ENCODE measurements around the gene ARNT2.

Gene ARNT2

GRCh38 chr15:80618685-80619400 lies 214.7 kb downstream of the ARNT2 start:
- Histone ChIP-seq H3K9ac (ENCODE audit: low read length) (no peak overlapping the region), H3K27me3 (ENCODE audit: control insufficient read depth, insufficient read depth, low read length) (no peaks in the 10 kb centered on the region), H3K9me3 (ENCODE audit: control insufficient read depth, low read length) (no peaks in the 10 kb centered on the region), H3K4me1 (ENCODE audit: control insufficient read depth, insufficient read depth, low read length) (peaks cover 9% of the 10 kb centered on the region), H3K36me3 (ENCODE audit: control insufficient read depth, insufficient read depth, low read length) (no peaks in the 10 kb centered on the region), H3K4me3 (ENCODE audit: low read length) (no peak overlapping the region)

- H3K9me3 ChIP-seq (ENCODE audit: control insufficient read depth, low read length), result no peaks in the 10 kb centered on the region
- H3K36me3 ChIP-seq (ENCODE audit: control insufficient read depth, insufficient read depth, low read length), result no peaks in the 10 kb centered on the region
- H3K9ac ChIP-seq (ENCODE audit: low read length), result no peak overlapping the region
- H3K4me3 ChIP-seq (ENCODE audit: low read length), result no peak overlapping the region
- no peaks in the 10 kb centered on the region for H3K27me3 ChIP-seq (ENCODE audit: control insufficient read depth, insufficient read depth, low read length)
- peaks cover 9% of the 10 kb centered on the region for H3K4me1 ChIP-seq (ENCODE audit: control insufficient read depth, insufficient read depth, low read length)
These were observed 215.5 kb downstream of the ARNT2 start for GRCh38 chr15:80619680-80620079.

GRCh38 chr15:80620141-80620540 lies 216.0 kb downstream of the ARNT2 start:
- no peak overlapping the region for H3K9ac ChIP-seq (ENCODE audit: low read length)
- H3K4me1 ChIP-seq (ENCODE audit: control insufficient read depth, insufficient read depth, low read length), result peaks cover 9% of the 10 kb centered on the region
- H3K27me3 ChIP-seq (ENCODE audit: control insufficient read depth, insufficient read depth, low read length), result no peaks in the 10 kb centered on the region
- no peaks in the 10 kb centered on the region for H3K9me3 ChIP-seq (ENCODE audit: control insufficient read depth, low read length)
- no peak overlapping the region for H3K4me3 ChIP-seq (ENCODE audit: low read length)
- H3K36me3 ChIP-seq (ENCODE audit: control insufficient read depth, insufficient read depth, low read length), result no peaks in the 10 kb centered on the region

GRCh38 chr15:80620931-80621330 lies 216.7 kb downstream of the ARNT2 start:
- peaks cover 6% of the 10 kb centered on the region for H3K4me1 ChIP-seq (ENCODE audit: control insufficient read depth, insufficient read depth, low read length)
- H3K4me3 ChIP-seq (ENCODE audit: low read length), result no peak overlapping the region
- H3K27me3 ChIP-seq (ENCODE audit: control insufficient read depth, insufficient read depth, low read length), result no peaks in the 10 kb centered on the region
- no peak overlapping the region for H3K9ac ChIP-seq (ENCODE audit: low read length)
- no peaks in the 10 kb centered on the region for H3K36me3 ChIP-seq (ENCODE audit: control insufficient read depth, insufficient read depth, low read length)
- no peaks in the 10 kb centered on the region for H3K9me3 ChIP-seq (ENCODE audit: control insufficient read depth, low read length)

GRCh38 chr15:80626643-80627120 lies 222.5 kb downstream of the ARNT2 start:
- H3K27me3 ChIP-seq (ENCODE audit: control insufficient read depth, insufficient read depth, low read length), result no peaks in the 10 kb centered on the region
- no peaks in the 10 kb centered on the region for H3K36me3 ChIP-seq (ENCODE audit: control insufficient read depth, insufficient read depth, low read length)
- H3K4me1 ChIP-seq (ENCODE audit: control insufficient read depth, insufficient read depth, low read length), result no peaks in the 10 kb centered on the region
- H3K9ac ChIP-seq (ENCODE audit: low read length), result no peak overlapping the region
- no peaks in the 10 kb centered on the region for H3K9me3 ChIP-seq (ENCODE audit: control insufficient read depth, low read length)
- H3K4me3 ChIP-seq (ENCODE audit: low read length), result no peak overlapping the region

GRCh38 chr15:80629355-80629754 lies 225.2 kb downstream of the ARNT2 start:
- Histone ChIP-seq H3K27me3 (ENCODE audit: control insufficient read depth, insufficient read depth, low read length) (no peaks in the 10 kb centered on the region), H3K4me1 (ENCODE audit: control insufficient read depth, insufficient read depth, low read length) (no peaks in the 10 kb centered on the region), H3K4me3 (ENCODE audit: low read length) (no peak overlapping the region), H3K9me3 (ENCODE audit: control insufficient read depth, low read length) (no peaks in the 10 kb centered on the region), H3K9ac (ENCODE audit: low read length) (no peak overlapping the region), H3K36me3 (ENCODE audit: control insufficient read depth, insufficient read depth, low read length) (no peaks in the 10 kb centered on the region)

- H3K4me3 ChIP-seq (ENCODE audit: low read length), result no peak overlapping the region
- no peak overlapping the region for H3K9ac ChIP-seq (ENCODE audit: low read length)
- no peaks in the 10 kb centered on the region for H3K9me3 ChIP-seq (ENCODE audit: control insufficient read depth, low read length)
- no peaks in the 10 kb centered on the region for H3K36me3 ChIP-seq (ENCODE audit: control insufficient read depth, insufficient read depth, low read length)
- no peaks in the 10 kb centered on the region for H3K27me3 ChIP-seq (ENCODE audit: control insufficient read depth, insufficient read depth, low read length)
- H3K4me1 ChIP-seq (ENCODE audit: control insufficient read depth, insufficient read depth, low read length), result no peaks in the 10 kb centered on the region
These were observed 226.8 kb downstream of the ARNT2 start for GRCh38 chr15:80630981-80631380.

- Histone ChIP-seq H3K36me3 (ENCODE audit: control insufficient read depth, insufficient read depth, low read length) (no peaks in the 10 kb centered on the region), H3K4me1 (ENCODE audit: control insufficient read depth, insufficient read depth, low read length) (peaks cover 5% of the 10 kb centered on the region)
These were observed 229.0 kb downstream of the ARNT2 start for GRCh38 chr15:80633221-80633620.

GRCh38 chr15:80635953-80636352 lies 231.8 kb downstream of the ARNT2 start:
- H3K4me1 ChIP-seq (ENCODE audit: control insufficient read depth, insufficient read depth, low read length), result peaks cover 5% of the 10 kb centered on the region
- H3K4me3 ChIP-seq (ENCODE audit: low read length), result no peak overlapping the region
- no peak overlapping the region for H3K9ac ChIP-seq (ENCODE audit: low read length)
- H3K36me3 ChIP-seq (ENCODE audit: control insufficient read depth, insufficient read depth, low read length), result no peaks in the 10 kb centered on the region
- H3K9me3 ChIP-seq (ENCODE audit: control insufficient read depth, low read length), result no peaks in the 10 kb centered on the region
- H3K27me3 ChIP-seq (ENCODE audit: control insufficient read depth, insufficient read depth, low read length), result no peaks in the 10 kb centered on the region

More at GRCh38 chr15:80633221-80633620, 229.0 kb downstream of the ARNT2 start:
- Histone ChIP-seq H3K9me3 (ENCODE audit: control insufficient read depth, low read length) (no peaks in the 10 kb centered on the region), H3K27me3 (ENCODE audit: control insufficient read depth, insufficient read depth, low read length) (no peaks in the 10 kb centered on the region), H3K4me3 (ENCODE audit: low read length) (no peak overlapping the region), H3K9ac (ENCODE audit: low read length) (no peak overlapping the region)

GRCh38 chr15:80636675-80637074 lies 232.5 kb downstream of the ARNT2 start:
- Histone ChIP-seq H3K27me3 (ENCODE audit: control insufficient read depth, insufficient read depth, low read length) (no peaks in the 10 kb centered on the region), H3K9ac (ENCODE audit: low read length) (no peak overlapping the region), H3K9me3 (ENCODE audit: control insufficient read depth, low read length) (no peaks in the 10 kb centered on the region), H3K4me3 (ENCODE audit: low read length) (no peak overlapping the region), H3K4me1 (ENCODE audit: control insufficient read depth, insufficient read depth, low read length) (peaks cover 5% of the 10 kb centered on the region), H3K36me3 (ENCODE audit: control insufficient read depth, insufficient read depth, low read length) (no peaks in the 10 kb centered on the region)

GRCh38 chr15:80637747-80638146 lies 233.6 kb downstream of the ARNT2 start:
- H3K36me3 ChIP-seq (ENCODE audit: control insufficient read depth, insufficient read depth, low read length), result no peaks in the 10 kb centered on the region
- H3K9ac ChIP-seq (ENCODE audit: low read length), result no peak overlapping the region
- no peaks in the 10 kb centered on the region for H3K27me3 ChIP-seq (ENCODE audit: control insufficient read depth, insufficient read depth, low read length)
- no peaks in the 10 kb centered on the region for H3K9me3 ChIP-seq (ENCODE audit: control insufficient read depth, low read length)
- no peak overlapping the region for H3K4me3 ChIP-seq (ENCODE audit: low read length)
- H3K4me1 ChIP-seq (ENCODE audit: control insufficient read depth, insufficient read depth, low read length), result peaks cover 5% of the 10 kb centered on the region

GRCh38 chr15:80638553-80639167 lies 234.5 kb downstream of the ARNT2 start:
- Histone ChIP-seq H3K9me3 (ENCODE audit: control insufficient read depth, low read length) (no peaks in the 10 kb centered on the region), H3K27me3 (ENCODE audit: control insufficient read depth, insufficient read depth, low read length) (no peaks in the 10 kb centered on the region), H3K4me3 (ENCODE audit: low read length) (no peak overlapping the region), H3K36me3 (ENCODE audit: control insufficient read depth, insufficient read depth, low read length) (no peaks in the 10 kb centered on the region), H3K4me1 (ENCODE audit: control insufficient read depth, insufficient read depth, low read length) (peaks cover 5% of the 10 kb centered on the region), H3K9ac (ENCODE audit: low read length) (no peak overlapping the region)
